DND-41 (cell line): ENCODE results near the gene UGGT2.
"Not testable (repeated sequence)": the region's sequence is repeated elsewhere in the genome, so short reads cannot be mapped to it uniquely, and the experiment has no call there.

Experiments used
- ATAC-seq: fragments of 200-7000 bp; cut with Tn5 transposase; 3 replicates; pipeline ENCODE4 v1.9.1; 2021; ENCODE audit warnings: low read depth; ENCODE audit not compliant: insufficient read depth
- DNase-seq: peaks from one replicate; pipeline ENCODE4 v3.0.0-alpha.2; 2020
- H2AFZ ChIP-seq: 2 replicates; pipeline ENCODE4 v1.6.0; 2012; ENCODE audit warnings: low read depth, low read length
- H3K27ac ChIP-seq: 2 replicates; pipeline ENCODE4 v1.5.1; 2012; ENCODE audit warnings: low read length, inconsistent platforms
- H3K27me3 ChIP-seq: fragments of 200-600 bp; sonication (generic); 2 replicates; pipeline ENCODE4 v1.6.0; 2012; ENCODE audit warnings: low read length, mild to moderate bottlenecking, inconsistent platforms; ENCODE audit not compliant: insufficient read depth, poor library complexity
- H3K36me3 ChIP-seq: 2 replicates; pipeline ENCODE4 v1.5.1; 2012; ENCODE audit warnings: low read length, inconsistent platforms; ENCODE audit not compliant: insufficient read depth
- H3K4me1 ChIP-seq: 2 replicates; pipeline ENCODE4 v1.5.1; 2012; ENCODE audit warnings: mild to moderate bottlenecking, low read length; ENCODE audit not compliant: insufficient read depth
- H3K4me2 ChIP-seq: 2 replicates; pipeline ENCODE4 v1.6.0; 2012; ENCODE audit warnings: mild to moderate bottlenecking, moderate library complexity, low read length, inconsistent platforms; ENCODE audit not compliant: insufficient read depth
- H3K4me3 ChIP-seq, 2 experiments: fragments of 200-600 bp in 1 of 2; shearing (Covaris generic) in 1 of 2; 2 replicates each; pipeline ENCODE4 v1.5.1; 2012 to 2016; ENCODE audit warnings: inconsistent platforms in 2 of 2, low read length in 2 of 2, mild to moderate bottlenecking in 2 of 2, low read depth in 1 of 2, moderate library complexity in 1 of 2
- H3K79me2 ChIP-seq: 2 replicates; pipeline ENCODE4 v1.6.0; 2012; ENCODE audit warnings: low read length, inconsistent platforms; ENCODE audit not compliant: insufficient read depth
- H3K9ac ChIP-seq: 2 replicates; pipeline ENCODE4 v1.6.0; 2012; ENCODE audit warnings: low read depth, mild to moderate bottlenecking, inconsistent platforms, low read length, moderate library complexity
- H3K9me3 ChIP-seq: 2 replicates; pipeline ENCODE4 v1.5.1; 2012; ENCODE audit warnings: low read length, moderate library complexity, mild to moderate bottlenecking, inconsistent platforms; ENCODE audit not compliant: insufficient read depth, severe bottlenecking
- H4K20me1 ChIP-seq: 2 replicates; pipeline ENCODE4 v1.6.0; 2012; ENCODE audit warnings: low read length; ENCODE audit not compliant: insufficient read depth
- EZH2 ChIP-seq: IDR thresholded peaks from 3 replicates; pipeline ENCODE4 v1.6.1; 2012; ENCODE audit warnings: borderline replicate concordance, low read depth, mild to moderate bottlenecking, moderate library complexity, low read length, inconsistent platforms; ENCODE audit not compliant: severe bottlenecking
- TF ChIP-seq, protein P1 (sequence below): IDR thresholded peaks from 2 replicates; pipeline ENCODE4 v1.5.1; 2012; ENCODE audit warnings: borderline replicate concordance, low read length, moderate library complexity, mild to moderate bottlenecking; ENCODE audit not compliant: poor library complexity, severe bottlenecking; ENCODE audit errors: extremely low read depth

The UGGT2 gene

GRCh38 chr13:95862408-95862807, 190.8 kb downstream of the UGGT2 start:
- Histone ChIP-seq H3K4me2 (no peak overlapping the region), H3K27me3 (no peaks in the 10 kb centered on the region), H3K9me3 (no peaks in the 10 kb centered on the region), H3K9ac (no peak overlapping the region), H3K27ac (no peak overlapping the region), H3K4me3 (no peak overlapping the region), H3K4me1 (no peaks in the 10 kb centered on the region), H4K20me1 (no peaks in the 10 kb centered on the region), H3K79me2 (no peaks in the 10 kb centered on the region), H3K36me3 (no peaks in the 10 kb centered on the region), H2AFZ (no peak overlapping the region)
- TF ChIP-seq, protein P1, sequence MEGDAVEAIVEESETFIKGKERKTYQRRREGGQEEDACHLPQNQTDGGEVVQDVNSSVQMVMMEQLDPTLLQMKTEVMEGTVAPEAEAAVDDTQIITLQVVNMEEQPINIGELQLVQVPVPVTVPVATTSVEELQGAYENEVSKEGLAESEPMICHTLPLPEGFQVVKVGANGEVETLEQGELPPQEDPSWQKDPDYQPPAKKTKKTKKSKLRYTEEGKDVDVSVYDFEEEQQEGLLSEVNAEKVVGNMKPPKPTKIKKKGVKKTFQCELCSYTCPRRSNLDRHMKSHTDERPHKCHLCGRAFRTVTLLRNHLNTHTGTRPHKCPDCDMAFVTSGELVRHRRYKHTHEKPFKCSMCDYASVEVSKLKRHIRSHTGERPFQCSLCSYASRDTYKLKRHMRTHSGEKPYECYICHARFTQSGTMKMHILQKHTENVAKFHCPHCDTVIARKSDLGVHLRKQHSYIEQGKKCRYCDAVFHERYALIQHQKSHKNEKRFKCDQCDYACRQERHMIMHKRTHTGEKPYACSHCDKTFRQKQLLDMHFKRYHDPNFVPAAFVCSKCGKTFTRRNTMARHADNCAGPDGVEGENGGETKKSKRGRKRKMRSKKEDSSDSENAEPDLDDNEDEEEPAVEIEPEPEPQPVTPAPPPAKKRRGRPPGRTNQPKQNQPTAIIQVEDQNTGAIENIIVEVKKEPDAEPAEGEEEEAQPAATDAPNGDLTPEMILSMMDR, result no peak
- DNase-seq (no peak), ATAC-seq (no peak)

DNA sequence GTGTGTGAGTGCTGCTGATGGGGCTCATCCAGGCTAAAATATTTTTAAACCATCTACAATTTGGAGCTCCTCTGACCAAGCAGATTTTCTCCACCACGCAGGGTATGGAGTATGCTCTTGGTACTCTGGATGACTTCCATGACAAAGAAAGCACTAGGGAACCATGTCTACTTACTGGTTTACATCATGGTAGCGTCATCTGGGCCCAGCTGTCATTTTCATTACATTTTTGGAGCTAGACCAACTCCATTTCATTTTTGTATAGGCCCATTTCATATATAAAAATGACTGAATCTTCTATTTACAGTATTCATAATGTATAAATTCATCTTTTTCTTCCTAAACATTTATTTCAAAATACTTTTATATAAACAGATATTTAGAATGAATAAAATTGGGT, 191.9 kb downstream of the UGGT2 start:
- no peak for DNase-seq
- Histone ChIP-seq H3K36me3 (no peaks in the 10 kb centered on the region), H3K9me3 (no peaks in the 10 kb centered on the region), H3K79me2 (no peaks in the 10 kb centered on the region), H3K4me3 (no peak overlapping the region), H2AFZ (no peak overlapping the region), H3K27ac (no peak overlapping the region), H3K9ac (no peak overlapping the region), H3K4me1 (no peaks in the 10 kb centered on the region), H3K27me3 (no peaks in the 10 kb centered on the region), H3K4me2 (no peak overlapping the region), H4K20me1 (no peaks in the 10 kb centered on the region)
- ATAC-seq, result no peak
- TF ChIP-seq, protein P1, result no peak
- TF ChIP-seq EZH2, result no peak

DNA sequence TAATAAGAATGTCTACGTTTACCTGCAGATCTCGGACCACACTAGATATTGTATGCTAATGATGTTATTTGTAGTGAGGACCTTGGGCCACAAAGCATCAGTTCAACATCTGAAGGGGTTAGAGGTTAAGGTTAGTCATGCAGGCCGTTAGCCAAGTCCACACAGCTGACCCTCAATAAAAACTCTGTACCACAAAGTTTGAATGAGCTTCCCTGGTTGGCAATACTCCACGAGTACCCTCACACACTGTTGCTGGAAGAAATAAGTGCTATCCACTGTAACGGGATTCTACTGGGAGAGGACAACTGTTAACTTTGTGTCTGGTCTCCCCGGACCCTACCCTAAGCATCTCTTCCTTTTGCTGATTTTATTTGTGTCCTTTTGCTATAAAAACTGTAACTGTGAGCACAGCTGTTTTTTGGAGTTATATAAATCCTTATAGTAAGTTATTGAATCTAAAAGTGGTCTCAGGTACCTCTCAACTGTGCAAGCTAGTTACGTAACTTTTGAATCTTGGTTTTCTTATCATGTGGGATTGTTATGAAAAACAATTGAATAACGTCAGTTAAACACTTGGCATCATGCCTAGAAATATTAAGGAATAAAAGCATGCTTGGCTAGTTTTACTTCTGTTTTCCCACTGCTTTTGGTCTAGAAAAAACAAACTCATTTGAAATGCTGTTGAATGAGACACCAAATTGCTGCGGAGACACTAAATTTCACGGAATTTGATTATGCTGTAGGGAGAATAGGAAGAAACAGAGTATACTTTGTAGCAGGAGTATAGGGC, 194.7 kb downstream of the UGGT2 start:
- Histone ChIP-seq H3K4me2 (no peak overlapping the region), H2AFZ (no peak overlapping the region)

DNA sequence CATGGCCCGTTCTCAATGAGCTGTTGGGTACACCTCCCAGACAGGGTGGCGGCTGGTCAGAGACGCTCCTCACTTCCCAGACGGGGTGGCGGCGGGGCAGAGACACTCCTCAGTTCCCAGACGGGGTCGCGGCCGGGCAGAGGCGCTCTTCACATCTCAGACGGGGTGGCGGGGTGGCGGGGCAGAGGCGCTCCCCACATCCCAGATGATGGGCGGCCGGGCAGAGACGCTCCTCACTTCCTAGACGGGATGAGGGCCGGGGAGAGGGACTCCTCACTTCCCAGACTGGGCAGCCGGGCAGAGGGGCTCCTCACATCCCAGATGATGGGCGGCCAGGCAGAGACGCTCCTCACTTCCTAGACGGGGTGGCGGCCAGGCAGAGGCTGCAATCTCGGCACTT, 207.5 kb downstream of the UGGT2 start:
- not testable (repeated sequence) for H3K4me3 ChIP-seq, ATAC-seq, H3K27me3 ChIP-seq

More for the DNA sequence above, 194.7 kb downstream of the UGGT2 start:
- no peak for ATAC-seq
- H3K27ac ChIP-seq, result no peak overlapping the region
- DNase-seq, result no peak
- H3K4me3 ChIP-seq, result no peak overlapping the region
- no peaks in the 10 kb centered on the region for H3K79me2 ChIP-seq
- TF ChIP-seq EZH2, result no peak
- TF ChIP-seq, protein P1, result no peak
- no peaks in the 10 kb centered on the region for H3K27me3 ChIP-seq
- no peak overlapping the region for H3K9ac ChIP-seq
- H3K9me3 ChIP-seq, result no peaks in the 10 kb centered on the region
- H4K20me1 ChIP-seq, result no peaks in the 10 kb centered on the region
- no peaks in the 10 kb centered on the region for H3K36me3 ChIP-seq
- H3K4me1 ChIP-seq, result no peaks in the 10 kb centered on the region

More for the DNA sequence above, 207.5 kb downstream of the UGGT2 start:
- H3K79me2 ChIP-seq, H4K20me1 ChIP-seq, DNase-seq, H2AFZ ChIP-seq, H3K4me1 ChIP-seq, H3K9me3 ChIP-seq, H3K36me3 ChIP-seq, H3K4me2 ChIP-seq, H3K9ac ChIP-seq, H3K27ac ChIP-seq: not testable (repeated sequence)
